Endodermal cell (in vitro differentiated cells): ENCODE results near the gene CNMD. TPM values are rescaled to one million over a fixed set of nuclear protein-coding genes. Genes with fewer than 3 reads are reported as not detected.

ENCODE experiments used
- DNase-seq: peaks from one replicate; pipeline ENCODE4 v3.0.0-alpha.2; 2017
- H3K27ac ChIP-seq: 2 replicates; pipeline ENCODE4 v1.5.1; 2013; ENCODE audit warnings: mild to moderate bottlenecking, low read depth, low read length, moderate library complexity
- H3K27me3 ChIP-seq: 2 replicates; pipeline ENCODE4 v1.6.1; 2013; ENCODE audit warnings: mild to moderate bottlenecking, low read length, moderate library complexity; ENCODE audit not compliant: insufficient read depth, control insufficient read depth, poor library complexity, severe bottlenecking
- H3K36me3 ChIP-seq: 2 replicates; pipeline ENCODE4 v1.7.0; 2013; ENCODE audit warnings: mild to moderate bottlenecking, low read length, moderate library complexity; ENCODE audit not compliant: control insufficient read depth, insufficient read depth
- H3K4me1 ChIP-seq: one replicate; pipeline ENCODE4 v1.7.0; 2013; ENCODE audit warnings: low read length; ENCODE audit not compliant: control insufficient read depth, insufficient read depth
- H3K4me3 ChIP-seq: 2 replicates; pipeline ENCODE4 v1.5.1; 2013; ENCODE audit warnings: mild to moderate bottlenecking, low read length, moderate library complexity
- H3K9ac ChIP-seq: 2 replicates; pipeline ENCODE4 v1.6.1; 2013; ENCODE audit warnings: mild to moderate bottlenecking, low read length, moderate library complexity; ENCODE audit not compliant: poor library complexity, severe bottlenecking; ENCODE audit errors: extremely low read depth
- H3K9me3 ChIP-seq: 2 replicates; pipeline ENCODE4 v1.6.1; 2013; ENCODE audit warnings: mild to moderate bottlenecking, low read length, moderate library complexity; ENCODE audit not compliant: control insufficient read depth
- H3K27ac Mint-ChIP-seq: 2 replicates; pipeline ENCODE4 v1.8.0; 2020; ENCODE audit warnings: mixed read lengths
- H3K27me3 Mint-ChIP-seq: 2 replicates; pipeline ENCODE4 v1.8.0; 2021; ENCODE audit warnings: mild to moderate bottlenecking, mixed read lengths; ENCODE audit not compliant: insufficient read depth
- H3K36me3 Mint-ChIP-seq: 2 replicates; pipeline ENCODE4 v1.8.0; 2020; ENCODE audit warnings: low read depth, mixed read lengths
- H3K4me1 Mint-ChIP-seq: 2 replicates; pipeline ENCODE4 v1.8.0; 2020; ENCODE audit warnings: mixed read lengths
- H3K4me3 Mint-ChIP-seq: 2 replicates; pipeline ENCODE4 v1.8.0; 2020; ENCODE audit warnings: mild to moderate bottlenecking, moderate library complexity, mixed read lengths
- H3K9me3 Mint-ChIP-seq: 2 replicates; pipeline ENCODE4 v1.8.0; 2020; ENCODE audit warnings: mild to moderate bottlenecking, mixed read lengths
- WGBS, 2 experiments: methylation state at CpG; one replicate each; pipeline versions ENCODE4 v1.1.5 to v1.1.7; 2013; ENCODE audit warnings: missing lambda C conversion rate in 2 of 2, mixed read lengths in 1 of 2; ENCODE audit not compliant: insufficient coverage in 1 of 2, insufficient read length in 1 of 2; 5-methylcytosine and 5-hydroxymethylcytosine counted together
- total RNA-seq, 2 donors: library from RNA; stranded (reverse); fragmentation: NEBNext Ultra II Directional in 1 of 2; extraction: Animal tissue kit (Norgen Biotek cat#: 25700) in 1 of 2; gene quantifications; 2 replicates in 1 of 2; 3 replicates in 1 of 2; pipeline ENCODE4 v1.2.1, GENCODE V29; 2021
- TF ChIP-seq, protein P1 (sequence below): fragments of 200-600 bp; sonication (generic); conservative IDR thresholded peaks from 2 replicates; pipeline ENCODE4 v1.5.0; 2021; ENCODE audit warnings: antibody characterized with exemption, mild to moderate bottlenecking

CNMD gene
- total RNA-seq, 2 donors from 2014 or later = 1.2 to 3.3 TPM

- Mint-ChIP-seq H3K4me1 (no peaks in the 10 kb centered on the region), H3K36me3 (no peaks in the 10 kb centered on the region), H3K27ac (no peak overlapping the region), H3K27me3 (peaks cover 9% of the 10 kb centered on the region), H3K9me3 (no peaks in the 10 kb centered on the region), H3K4me3 (no peak overlapping the region)
- Histone ChIP-seq H3K27me3 (peaks cover 23% of the 10 kb centered on the region), H3K9ac (no peak overlapping the region), H3K4me3 (no peak overlapping the region), H3K9me3 (no peaks in the 10 kb centered on the region), H3K27ac (no peak overlapping the region), H3K4me1 (peaks cover 4% of the 10 kb centered on the region), H3K36me3 (no peaks in the 10 kb centered on the region)
- TF ChIP-seq, protein P1, sequence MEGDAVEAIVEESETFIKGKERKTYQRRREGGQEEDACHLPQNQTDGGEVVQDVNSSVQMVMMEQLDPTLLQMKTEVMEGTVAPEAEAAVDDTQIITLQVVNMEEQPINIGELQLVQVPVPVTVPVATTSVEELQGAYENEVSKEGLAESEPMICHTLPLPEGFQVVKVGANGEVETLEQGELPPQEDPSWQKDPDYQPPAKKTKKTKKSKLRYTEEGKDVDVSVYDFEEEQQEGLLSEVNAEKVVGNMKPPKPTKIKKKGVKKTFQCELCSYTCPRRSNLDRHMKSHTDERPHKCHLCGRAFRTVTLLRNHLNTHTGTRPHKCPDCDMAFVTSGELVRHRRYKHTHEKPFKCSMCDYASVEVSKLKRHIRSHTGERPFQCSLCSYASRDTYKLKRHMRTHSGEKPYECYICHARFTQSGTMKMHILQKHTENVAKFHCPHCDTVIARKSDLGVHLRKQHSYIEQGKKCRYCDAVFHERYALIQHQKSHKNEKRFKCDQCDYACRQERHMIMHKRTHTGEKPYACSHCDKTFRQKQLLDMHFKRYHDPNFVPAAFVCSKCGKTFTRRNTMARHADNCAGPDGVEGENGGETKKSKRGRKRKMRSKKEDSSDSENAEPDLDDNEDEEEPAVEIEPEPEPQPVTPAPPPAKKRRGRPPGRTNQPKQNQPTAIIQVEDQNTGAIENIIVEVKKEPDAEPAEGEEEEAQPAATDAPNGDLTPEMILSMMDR = no peak
- 89 to 90% methylated on average over 3 of the region's 3 CpGs for WGBS, 2 experiments
- no peak for DNase-seq
Observed at GRCh38 chr13:52786766-52787165, 47.1 kb upstream of the CNMD start.

DNA sequence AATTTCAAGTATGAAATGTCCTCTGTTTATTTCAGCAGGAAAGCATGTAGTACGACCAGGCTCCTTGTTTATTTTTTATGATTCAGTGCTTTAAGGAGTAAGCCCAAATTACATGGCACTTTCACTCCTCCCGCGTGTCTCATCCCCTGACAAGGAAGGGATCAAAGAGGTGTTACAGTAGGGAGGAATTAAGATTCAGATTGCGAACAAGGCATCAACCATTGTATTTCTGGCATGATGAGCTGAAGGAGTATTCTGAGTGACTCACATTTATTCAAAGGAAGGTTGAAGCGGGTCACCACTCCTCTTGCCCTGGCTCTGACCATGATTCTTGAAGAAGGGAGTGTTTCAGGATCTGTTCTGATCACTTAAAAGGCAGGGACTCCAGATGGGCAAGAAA is 46.1 kb upstream of the CNMD start:
- Mint-ChIP-seq H3K9me3 (no peaks in the 10 kb centered on the region), H3K27me3 (peaks cover 9% of the 10 kb centered on the region), H3K4me3 (no peak overlapping the region), H3K4me1 (no peaks in the 10 kb centered on the region), H3K27ac (no peak overlapping the region), H3K36me3 (no peaks in the 10 kb centered on the region)
- no peak overlapping the region for H3K9ac ChIP-seq
- H3K27me3 ChIP-seq = peaks cover 23% of the 10 kb centered on the region
- DNase-seq = no peak
- 88% methylated on average over 2 to 5 of the region's 5 CpGs for WGBS, 2 experiments
- no peaks in the 10 kb centered on the region for H3K9me3 ChIP-seq
- TF ChIP-seq, protein P1 = no peak
- no peak overlapping the region for H3K27ac ChIP-seq
- no peak overlapping the region for H3K4me3 ChIP-seq
- H3K4me1 ChIP-seq = peaks cover 4% of the 10 kb centered on the region
- no peaks in the 10 kb centered on the region for H3K36me3 ChIP-seq

DNA sequence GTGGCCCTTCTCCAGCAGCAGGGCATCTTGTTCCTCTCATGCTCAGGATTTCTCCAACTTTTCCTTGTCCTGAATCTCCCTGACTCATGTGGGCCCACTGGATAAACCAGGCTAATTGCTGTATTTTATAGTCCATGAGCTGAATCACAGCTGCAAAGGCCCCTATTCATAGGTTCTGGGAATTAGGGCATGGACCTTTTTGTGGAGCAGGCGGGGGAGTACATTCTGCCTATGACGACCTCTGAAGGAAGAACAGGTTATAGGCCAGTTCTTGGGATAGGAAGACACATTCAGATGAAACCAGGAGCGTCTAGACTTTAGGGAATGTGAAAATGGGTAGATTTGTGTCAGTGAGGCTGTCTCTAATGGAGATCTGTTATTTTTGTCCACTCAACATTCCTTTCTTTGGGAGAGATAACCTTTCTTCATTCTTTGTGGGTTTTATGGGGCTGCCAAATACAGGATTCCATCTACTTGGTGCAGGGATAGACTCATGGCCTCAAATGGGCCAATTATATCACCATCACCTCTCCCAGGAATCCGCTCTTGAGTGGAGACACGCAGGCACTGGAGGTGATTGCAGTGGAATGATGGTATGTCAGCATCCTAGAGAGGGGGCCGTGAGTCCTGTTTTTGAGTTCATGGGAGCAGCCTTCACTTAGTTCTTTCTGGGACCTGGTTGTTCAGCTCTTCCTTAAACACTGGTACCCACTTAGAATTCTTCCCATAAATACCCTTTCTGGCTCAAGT is 45.1 kb upstream of the CNMD start:
- Mint-ChIP-seq H3K36me3 (no peaks in the 10 kb centered on the region), H3K4me1 (no peaks in the 10 kb centered on the region), H3K9me3 (no peaks in the 10 kb centered on the region), H3K27me3 (peaks cover 7% of the 10 kb centered on the region), H3K27ac (no peak overlapping the region), H3K4me3 (no peak overlapping the region)
- peaks cover 4% of the 10 kb centered on the region for H3K4me1 ChIP-seq
- H3K36me3 ChIP-seq = no peaks in the 10 kb centered on the region
- H3K9ac ChIP-seq = no peak overlapping the region
- no peak for DNase-seq
- no peak overlapping the region for H3K27ac ChIP-seq
- peaks cover 23% of the 10 kb centered on the region for H3K27me3 ChIP-seq
- TF ChIP-seq, protein P1 = no peak
- 82 to 87% methylated on average over 3 to 6 of the region's 6 CpGs for WGBS, 2 experiments
- no peaks in the 10 kb centered on the region for H3K9me3 ChIP-seq
- no peak overlapping the region for H3K4me3 ChIP-seq
